Measurements from ENCODE around the gene BDKRB2.

The BDKRB2 gene
- long read RNA-seq, donor 1, full-length matches to known transcripts: 1 of 1 reads
- long read RNA-seq, donor 1, partial matches to known transcripts: 0 of 1 reads
- long read RNA-seq, donor 1, other reads (novel, unspliced or antisense): 0 of 1 reads
- long read RNA-seq, donor 2: 0 reads
- long read RNA-seq, donor 3: 0 reads
- long read RNA-seq, donor 4: 0 reads
- long read RNA-seq, donor 5: 0 reads
- long read RNA-seq, donor 6: 0 reads
- long read RNA-seq, donor 7: 0 reads
- long read RNA-seq, donor 8: 0 reads

DNA sequence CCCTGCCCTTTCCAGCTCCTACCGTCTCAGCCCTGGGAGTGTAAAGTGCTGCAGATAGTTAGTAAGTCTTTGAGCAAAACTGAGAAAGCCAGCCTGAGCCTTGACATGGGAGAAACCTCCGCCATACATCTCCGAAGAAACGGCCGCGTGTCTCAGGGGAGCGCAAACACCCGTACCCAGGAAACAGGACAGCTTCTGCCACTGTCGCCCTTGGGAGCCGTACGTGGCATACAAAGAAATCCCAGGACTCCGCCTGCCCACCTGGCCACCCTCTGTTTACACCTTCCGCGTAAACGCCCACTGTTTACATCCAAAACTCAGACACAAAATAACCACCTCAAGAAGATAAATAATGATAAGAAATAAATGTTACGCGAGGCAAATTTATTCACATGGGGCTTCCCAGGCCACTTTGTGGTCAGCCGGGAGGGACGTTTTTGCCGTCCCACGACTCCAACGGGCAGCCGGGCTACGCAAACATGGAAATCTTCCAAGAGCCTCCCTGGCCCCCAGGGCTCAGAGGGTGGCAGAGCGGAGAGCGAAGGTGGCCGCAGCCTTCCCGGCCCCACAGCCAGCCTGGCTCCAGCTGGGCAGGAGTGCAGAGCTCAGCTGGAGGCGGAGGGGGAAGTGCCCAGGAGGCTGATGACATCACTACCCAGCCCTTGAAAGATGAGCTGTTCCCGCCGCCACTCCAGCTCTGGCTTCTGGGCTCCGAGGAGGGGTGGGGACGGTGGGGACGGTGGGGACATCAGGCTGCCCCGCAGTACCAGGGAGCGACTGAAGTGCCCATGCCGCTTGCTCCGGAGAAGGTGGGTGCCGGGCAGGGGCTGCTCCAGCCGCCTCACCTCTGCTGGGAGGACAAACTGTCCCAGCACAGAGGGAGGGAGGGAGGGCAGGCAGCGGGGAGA lies at the start of gene BDKRB2:
TSS of gene BDKRB2 (plus strand) at position 689 of the 908 bp plus-strand sequence. CDS start 32,269 bp downstream, outside the sequence.
- DNase-seq: peak; percentile 79

DNA sequence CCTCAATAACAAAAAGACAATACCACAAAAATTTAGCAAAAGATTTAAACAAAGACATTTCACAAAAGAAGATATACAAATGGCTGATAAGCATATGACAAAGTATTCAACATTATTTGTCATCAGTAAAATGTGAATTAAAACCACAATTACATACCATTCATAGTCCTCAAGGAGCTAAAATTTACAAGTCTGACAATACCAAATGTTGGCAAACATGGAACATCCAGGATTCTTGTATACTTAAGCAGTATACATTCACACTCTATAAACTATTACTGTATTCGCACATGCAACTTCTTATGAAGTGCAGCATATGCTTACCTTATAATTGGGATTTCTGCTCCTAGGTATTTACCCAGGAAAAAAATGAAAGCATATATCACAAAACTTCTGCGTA lies 49.7 kb upstream of the BDKRB2 start:
- DNase-seq: no peak

DNA sequence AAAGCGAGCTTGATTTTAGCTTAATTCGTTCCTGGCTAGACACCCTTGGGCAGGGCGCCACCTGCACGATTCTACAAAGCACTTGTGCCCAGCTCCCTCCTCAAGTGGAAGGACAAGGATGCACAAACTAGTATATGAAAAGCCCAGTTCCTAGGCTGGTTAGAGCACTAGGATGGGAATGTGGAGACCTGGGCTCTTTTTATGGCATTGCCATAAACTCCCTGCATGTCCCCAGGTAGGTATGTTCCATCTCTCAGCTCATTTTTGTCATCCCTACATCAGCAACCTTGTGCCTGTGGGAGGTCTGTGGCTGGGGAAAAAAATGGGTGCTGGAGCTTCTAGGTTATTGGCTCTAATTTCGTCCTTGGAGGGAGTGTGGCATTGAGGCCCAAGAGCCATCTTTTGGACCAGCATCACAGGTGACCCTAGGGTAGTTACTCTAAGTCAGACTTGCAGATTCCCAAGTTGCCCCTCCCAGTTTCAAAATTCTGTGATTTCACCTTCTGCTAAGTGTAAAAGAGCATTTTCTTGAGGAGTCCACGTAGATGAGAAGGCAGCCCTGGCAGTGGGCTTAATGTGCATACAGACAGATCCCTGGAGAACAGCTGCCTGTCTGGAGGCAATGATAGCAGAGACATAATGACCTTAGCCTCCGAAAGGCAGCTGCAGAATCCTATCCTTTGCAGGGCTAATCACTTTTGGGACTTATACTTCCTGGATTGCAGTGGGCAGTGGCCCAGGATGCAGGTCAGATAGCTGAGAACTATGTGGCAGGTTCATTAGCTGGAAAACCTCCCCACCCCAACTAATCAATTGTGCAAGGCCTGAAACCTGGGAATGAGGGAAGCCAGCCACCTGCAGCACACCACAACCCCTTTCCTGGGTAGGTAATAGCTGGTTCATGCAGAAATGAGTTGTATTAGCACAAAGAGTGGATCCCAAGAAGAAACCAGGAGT lies 47.6 kb upstream of the BDKRB2 start:
- no peak for DNase-seq

DNA sequence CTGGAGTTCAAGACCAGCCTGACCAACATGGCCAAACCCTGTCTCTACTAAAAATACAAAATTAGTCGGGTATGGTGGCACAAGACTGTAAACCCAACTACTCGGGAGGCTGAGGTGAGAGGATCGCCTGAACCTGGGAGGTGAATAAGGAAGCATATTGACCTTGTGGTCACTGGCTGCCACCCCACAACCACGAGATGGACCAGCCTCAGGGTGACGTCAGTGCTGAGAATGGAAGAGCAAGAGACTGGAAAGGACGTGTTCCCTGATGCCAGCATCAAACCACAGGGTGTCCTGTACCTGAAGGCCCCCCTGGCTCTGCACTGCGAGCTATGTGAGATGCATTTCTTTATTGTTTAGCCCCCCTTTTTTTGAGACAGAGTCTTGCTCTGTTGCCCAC lies 45.9 kb upstream of the BDKRB2 start:
- DNase-seq: no peak

DNA sequence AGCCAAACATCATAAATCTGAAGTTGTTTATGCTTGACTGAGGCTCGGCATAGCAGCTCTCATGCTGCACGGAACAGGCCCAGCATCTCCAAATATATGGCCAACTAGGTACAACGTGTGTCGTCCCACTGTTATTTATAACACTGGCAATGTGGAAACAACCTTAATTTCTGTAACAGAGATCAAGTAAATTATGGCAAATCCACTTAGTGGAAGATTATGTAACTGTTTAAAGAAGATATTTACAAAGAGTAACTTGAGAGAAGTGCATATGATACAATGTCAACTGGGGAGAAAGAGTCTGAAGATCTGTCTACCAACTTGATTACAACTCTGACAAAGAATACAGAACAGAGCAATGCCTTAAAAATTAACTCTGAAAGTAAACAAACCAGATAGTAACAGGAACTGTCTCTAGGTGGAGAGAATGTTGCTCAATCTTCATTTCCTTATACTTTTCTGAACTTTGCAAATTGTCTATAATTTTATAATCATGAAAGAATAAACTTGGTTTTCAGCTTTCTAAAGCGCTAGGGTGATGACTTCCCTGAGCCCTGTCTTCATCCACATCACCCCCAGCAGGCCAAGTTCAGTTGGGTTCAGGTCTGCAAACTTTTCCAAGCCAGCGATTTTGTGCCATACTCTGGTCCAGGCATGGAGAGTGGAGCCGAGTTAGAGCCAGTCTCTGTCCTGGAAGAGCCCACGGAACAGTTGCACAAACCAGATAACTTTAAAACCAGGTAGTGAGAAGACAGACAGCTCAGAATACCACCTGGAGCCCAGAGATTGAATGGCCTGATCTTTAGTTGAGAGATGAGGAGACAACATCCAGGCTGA lies 44.3 kb upstream of the BDKRB2 start:
- no peak for DNase-seq

DNA sequence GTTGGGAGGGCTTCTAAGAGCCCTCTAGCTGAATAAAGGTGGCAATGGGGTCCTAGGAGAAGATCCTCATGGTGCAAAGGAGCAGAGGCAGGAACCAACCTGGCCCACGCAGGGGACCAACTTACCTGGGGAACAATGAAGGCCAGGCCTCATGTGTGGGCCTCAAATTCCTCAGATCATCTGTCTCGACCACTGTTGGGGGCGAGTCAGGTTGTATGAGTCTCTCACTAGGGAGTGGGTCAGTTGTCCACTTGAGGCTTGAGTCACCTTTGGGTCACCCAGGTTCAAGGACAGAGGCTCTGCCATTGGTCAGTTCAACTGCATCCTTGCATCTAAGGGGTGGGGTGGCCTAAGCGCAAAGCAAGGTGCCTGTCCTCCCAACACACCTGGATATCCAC lies 43.7 kb upstream of the BDKRB2 start:
- DNase-seq: no peak

DNA sequence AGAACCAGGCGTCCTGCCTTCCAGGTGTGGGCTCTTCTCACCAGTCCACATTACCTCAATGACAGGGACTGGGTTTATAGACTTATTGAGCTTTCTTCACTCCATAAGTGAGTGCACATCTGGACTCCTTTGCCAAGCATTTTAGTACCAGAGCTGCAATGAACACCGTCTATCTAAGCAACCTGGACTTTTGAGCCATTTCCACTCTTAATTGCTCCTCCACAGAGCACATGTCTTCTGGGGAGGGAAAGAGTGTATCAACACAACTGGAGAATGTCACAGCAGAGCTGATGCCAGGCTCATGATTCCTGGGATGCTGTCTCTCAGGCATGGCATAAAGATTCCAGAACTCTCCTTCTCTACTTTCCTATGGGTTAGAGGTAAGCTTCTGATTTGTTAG lies 43.0 kb upstream of the BDKRB2 start:
- DNase-seq: no peak

DNA sequence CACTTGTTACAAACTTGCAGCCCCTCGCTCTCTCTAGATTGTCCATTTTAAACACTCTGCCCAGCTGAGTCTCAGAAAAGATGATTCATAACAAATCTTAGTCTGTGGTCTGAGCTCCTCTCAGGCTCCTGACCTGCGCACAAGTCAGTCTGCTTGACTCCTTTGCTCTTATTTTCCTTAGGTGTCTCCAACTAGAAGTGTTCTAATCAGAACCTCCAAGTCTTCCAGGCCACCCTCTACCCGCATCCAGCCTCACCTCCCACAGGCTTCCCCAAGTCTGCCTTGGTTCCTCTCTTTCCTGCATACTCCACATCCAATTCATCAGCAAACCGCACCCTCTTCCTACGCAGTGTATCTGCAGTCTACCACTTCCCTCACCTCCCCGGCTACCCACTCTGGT lies 42.4 kb upstream of the BDKRB2 start:
- DNase-seq: no peak

DNA sequence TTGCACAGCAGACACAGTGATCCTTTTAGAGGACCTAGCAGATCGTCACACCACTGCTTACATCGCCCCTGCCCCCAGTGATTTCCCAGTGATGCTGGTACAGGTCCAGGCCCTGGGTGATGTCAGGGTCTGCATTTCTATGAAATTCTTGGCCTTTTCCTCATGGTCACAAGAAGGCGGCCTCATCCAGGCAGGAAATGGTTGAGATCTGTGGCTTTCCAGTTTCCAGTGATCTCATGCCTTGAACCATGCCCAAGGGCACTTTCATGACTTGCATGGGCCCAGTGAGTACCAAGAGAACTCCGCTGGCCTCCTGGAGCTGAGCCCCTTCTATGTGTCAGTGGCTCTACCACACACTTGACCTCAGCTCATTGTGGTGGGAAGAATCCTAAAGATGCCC lies 41.9 kb upstream of the BDKRB2 start:
- DNase-seq: no peak

DNA sequence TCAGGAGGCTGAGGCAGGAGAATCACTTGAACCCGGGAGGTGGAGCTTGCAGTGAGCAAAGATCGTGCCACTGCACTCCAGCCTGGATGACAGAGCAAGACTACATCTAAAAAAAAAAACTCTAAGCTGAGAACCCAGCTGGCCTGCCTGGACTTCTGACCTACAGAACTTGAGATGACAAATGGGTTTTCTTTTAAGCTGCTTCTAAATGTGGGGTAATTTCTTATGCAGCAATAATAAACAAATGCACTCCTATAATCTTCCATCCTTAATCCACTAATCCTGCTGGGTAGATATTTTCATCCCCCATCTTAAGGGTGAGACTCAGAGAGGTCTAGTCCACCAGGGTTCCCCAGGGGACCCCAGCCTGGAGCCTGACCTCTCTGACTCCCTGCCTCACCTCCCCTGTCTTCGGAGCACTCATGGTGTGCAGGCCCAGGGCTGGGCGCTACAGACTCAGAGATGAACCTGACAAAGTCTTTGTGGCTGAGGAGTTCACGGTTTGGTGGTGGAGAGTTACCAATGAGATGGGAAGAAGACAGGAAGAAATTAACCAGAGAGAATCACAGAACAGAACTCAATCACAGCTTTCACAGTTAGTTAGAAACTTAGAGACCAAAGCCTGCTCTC lies 39.7 kb upstream of the BDKRB2 start:
- DNase-seq: no peak

DNA sequence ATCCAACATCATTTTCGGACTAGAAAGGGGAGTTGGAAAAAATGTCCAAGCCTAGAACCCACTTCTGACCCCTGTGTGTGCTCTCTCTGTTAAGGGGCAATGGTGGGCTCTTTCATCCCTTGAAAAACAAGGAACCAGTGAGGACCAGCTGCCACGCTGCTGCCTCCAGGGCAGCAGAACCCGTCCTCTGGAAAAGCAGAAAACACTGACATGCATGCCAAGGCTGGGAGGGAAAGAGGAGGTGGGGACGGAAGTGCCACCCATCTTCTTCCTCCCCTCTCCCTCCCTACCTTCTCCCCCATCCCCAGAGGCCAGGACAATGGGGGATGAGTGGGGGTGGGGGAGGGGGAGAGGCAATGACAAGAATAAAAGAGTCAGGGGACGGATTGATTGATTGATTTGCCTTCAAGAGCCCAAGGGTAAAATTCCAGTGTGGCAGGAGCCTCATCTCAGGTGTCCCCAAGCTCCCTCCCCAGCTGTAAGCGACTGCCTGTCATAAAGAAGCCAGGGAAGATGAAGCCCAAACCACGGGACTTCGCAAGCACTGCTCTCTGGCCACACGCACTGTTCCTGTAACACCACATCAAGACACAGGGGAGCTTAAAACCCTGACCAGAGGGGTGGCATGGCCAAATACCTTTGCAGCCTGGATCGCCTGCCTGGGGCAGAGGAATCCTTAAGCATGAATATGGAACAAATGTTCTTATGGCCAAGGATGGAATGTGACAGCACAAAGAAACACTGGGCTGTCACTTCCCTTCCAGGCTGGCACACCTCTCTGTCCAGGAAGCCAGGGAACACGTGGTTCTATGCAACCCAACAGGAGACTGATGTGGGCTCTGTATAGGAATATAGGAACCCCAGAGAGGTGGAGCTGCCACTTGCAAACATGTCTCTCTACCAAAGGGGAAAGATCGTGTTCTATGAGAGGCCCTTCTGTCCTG lies 38.9 kb upstream of the BDKRB2 start:
- no peak for DNase-seq

DNA sequence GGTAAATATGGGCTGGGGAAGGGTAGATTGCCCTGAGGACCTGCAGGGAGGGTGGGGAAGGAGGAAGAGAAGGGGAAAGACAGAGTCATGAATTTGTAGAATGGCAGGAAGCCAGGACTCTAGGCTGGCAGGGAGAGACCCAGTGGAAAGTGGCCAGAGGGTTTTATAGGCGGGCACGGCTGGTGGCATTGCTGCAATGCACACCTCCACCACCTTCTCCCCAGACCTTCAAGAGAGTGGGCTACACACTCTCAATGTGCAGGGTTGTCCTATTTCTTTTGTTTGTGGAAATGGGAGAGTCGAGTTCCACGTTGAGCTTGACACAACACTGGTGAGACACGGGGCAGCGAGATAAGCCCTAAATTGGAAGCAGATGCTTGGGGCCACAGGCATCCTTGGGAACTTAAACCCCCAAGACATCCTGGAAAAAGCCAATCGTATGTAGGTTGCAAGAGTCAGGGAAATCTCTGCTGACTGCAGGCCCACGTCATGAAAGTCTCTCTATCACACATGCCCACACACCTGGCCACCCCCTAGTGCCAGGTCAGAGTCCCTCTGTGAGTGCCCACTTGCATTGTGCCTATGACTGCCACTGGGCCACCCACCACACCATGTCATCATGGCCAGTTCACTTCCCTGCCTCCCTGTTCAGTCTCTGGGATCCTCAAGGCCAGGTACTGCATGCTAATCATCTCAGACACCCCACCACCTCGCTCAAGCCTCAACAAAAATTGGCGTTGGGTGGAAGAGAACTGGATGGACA lies 38.0 kb upstream of the BDKRB2 start:
- no peak for DNase-seq

DNA sequence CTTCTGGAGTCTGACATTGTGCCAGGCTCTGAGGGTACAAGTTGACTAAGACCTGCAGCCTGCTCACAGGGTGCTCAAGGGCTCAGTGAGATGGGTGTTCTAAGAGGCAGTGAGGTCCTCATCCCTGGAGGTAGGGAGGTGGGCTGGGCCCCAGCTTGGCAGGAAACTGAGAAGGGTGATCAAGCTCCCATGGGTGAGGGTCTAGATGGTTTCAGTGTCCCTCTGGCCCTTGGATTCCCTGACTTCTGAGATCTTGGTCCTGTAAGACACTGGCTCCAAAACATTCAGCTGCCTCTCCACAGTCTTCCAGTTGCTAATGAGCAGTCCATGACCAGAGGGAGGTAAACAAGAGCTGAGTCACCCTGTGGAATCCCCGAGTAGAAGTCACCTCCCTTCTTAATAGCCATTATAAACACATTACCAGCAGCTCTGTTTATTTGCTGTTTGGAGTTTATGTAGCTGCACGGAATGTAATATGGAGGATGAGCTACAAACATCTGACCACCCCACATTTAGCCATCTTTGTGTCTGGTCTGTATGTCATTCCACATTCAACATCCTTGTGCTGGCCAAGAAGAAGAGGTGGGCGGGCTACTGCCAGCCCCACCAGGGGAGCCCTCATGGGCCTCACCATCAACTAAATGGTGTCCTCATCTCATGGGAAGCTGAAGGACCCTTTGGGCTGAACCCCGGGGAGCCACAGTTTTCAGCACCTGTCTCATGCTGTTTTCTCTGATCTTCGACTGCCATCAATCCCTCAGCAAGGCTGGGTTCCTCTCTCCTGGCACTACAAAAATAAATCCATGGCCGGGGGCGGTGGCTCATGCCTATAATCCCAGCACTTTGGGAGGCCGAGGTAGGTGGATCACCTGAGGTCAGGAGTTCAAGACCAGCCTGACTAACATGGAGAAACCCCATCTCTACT lies 37.2 kb upstream of the BDKRB2 start:
- no peak for DNase-seq

DNA sequence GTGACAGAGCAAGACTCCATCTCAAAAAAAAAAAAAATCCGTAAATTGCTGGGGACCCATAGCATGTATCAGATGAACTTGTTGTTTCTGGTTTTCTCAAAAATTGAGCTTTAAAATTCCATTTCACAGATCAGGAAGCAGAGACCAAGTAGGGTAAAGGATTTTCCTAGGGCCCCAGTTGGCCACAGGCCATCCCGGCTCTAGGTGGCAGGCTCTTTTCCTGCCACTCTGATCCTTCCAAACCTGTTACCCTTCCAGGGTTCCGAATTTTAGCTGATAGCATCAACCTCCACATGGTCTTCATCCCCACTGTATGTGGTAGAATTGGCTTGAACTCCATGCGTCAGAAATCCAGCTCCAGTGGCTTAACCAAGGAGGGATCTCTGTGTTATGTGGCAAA lies 36.1 kb upstream of the BDKRB2 start:
- DNase-seq: no peak

DNA sequence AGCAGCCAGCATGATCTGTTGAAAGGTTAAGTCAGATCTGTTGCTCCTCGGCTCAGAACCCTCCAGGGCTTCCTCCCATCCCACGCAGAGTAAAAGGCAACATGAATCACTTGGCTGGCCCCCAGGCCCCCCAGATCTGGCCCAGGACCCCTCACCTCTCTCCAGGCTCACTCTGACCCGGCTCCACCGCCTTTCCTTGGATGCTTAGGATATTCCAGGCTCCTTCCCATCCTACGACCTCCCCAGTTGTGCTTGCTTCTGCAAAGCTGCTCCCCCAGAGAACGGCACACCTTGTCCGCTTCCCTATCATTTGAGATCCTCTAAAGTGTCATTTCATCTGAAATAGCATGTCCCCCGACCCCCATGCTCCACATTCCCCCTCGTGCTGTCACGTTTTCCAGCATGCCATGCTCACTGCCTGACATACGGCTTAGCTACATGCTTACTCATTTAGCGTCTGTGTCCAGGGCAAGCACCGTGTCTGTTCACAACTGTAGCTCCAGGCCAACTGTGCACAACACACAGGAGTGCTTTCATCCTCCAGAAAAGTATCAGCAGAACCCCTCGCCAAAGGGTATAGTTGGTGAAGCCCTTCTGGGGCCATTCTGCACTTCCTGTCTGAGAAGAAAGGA lies 33.6 kb upstream of the BDKRB2 start:
- no peak for DNase-seq

DNA sequence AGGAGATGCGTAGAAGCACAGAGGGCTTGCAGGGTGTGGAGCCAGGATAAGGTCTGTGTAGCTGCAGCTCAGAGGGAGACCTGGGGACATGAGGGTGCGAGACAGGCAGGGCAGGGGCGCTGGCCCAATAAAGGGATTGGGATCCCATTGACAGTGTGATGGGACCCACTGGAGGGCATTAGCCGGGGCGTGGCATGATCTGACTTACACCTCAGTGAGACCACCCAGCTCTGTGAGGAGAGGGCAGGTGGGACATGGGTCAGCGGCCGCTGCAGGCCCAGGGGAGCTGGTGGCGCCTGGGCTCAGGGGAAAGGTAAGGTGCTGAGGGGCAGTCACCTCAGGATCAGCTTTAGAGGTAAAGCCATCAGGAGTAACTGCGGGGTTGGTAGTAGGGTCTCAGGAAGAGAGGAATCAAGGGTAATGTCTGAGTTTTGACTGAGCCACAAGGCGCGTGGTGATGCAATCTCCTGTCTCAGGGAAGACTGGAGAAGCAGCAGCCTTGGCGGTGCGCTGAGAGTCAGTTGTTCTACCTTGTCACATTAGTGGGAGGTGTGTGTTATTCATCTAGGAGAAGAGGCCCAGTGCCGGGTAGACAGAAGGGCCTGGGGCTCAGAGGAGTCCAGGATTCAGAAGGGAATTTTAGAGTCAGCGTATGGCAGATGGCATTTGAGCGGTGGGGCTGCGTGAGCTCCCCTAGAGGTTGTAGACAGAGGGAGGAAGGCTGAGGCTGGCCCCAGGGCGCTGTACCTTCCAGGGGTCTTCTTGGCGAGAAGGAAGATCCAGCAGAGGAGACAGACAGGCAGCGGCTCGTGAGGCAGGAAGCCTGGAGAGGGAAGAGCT lies 30.8 kb upstream of the BDKRB2 start:
- no peak for DNase-seq

DNA sequence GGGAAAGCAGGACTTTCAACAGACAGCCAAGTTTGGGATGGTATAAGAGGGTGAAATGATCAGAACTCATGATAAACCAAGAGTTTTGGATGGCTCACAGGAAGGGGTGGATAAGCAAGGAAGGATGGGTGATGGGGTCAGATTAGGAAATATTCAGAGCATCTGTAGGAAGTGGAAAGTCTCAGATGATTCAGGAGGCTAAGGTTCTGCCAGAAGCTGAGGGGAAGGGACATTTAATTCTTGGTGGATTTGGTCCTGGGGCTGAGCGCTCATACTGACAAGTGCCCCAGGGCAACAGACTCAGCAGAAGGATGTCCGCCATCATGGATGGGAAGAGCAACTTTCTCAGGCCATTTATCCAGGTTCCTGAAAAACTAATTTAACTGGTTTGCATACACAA lies 28.4 kb upstream of the BDKRB2 start:
- DNase-seq: no peak
